ENCODE measurements around the gene TBX4. TPM values are rescaled to one million over a fixed set of nuclear protein-coding genes. Genes with fewer than 3 reads are reported as not detected.

Gene TBX4
- polyA plus RNA-seq, 1 donor (not counting 4 experiments of a cell fraction or from before 2014, with no cell fraction given), result 0.04 TPM

DNA sequence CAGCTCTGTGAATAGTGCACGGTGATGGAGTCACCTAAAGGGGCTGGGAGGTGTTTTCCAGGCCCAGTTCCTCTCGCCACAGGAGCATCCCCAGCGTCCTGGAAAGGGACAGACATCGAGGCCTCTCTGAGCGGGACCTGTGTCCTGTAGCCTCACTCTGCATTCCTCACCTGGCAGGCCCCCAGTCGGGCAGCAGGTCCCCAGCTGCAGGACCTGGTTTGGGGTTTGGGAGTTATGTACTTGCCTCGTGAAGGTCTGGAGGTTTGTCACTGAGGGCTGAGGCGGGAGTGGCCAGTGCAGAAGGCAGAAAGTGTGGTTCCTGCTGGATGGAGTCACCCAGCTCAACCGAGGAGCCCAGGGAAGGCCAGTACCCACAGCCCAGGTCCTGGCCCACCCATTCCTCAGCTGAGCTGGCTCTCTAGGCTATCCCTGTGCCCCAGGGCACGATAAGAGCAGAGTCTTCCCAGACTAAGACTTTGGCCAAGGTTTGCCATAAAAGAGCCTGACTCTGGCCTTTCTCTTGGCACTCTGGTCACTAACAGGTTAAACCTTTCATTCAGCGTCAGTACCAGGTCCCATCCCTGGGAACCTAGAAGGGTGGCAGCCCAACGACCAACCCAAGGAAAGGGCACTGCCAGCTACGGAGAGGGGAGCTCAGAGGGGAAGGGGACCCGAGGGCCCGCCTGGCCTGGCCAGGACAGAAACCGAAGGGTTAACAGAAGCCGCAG lies 24.4 kb downstream of the TBX4 start:
- no peak for TF ChIP-seq EZH2 (IDR thresholded peaks at IDR 0.05; ENCODE audit: low read length)
- TF ChIP-seq, protein P1, sequence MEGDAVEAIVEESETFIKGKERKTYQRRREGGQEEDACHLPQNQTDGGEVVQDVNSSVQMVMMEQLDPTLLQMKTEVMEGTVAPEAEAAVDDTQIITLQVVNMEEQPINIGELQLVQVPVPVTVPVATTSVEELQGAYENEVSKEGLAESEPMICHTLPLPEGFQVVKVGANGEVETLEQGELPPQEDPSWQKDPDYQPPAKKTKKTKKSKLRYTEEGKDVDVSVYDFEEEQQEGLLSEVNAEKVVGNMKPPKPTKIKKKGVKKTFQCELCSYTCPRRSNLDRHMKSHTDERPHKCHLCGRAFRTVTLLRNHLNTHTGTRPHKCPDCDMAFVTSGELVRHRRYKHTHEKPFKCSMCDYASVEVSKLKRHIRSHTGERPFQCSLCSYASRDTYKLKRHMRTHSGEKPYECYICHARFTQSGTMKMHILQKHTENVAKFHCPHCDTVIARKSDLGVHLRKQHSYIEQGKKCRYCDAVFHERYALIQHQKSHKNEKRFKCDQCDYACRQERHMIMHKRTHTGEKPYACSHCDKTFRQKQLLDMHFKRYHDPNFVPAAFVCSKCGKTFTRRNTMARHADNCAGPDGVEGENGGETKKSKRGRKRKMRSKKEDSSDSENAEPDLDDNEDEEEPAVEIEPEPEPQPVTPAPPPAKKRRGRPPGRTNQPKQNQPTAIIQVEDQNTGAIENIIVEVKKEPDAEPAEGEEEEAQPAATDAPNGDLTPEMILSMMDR (optimal IDR thresholded peaks at IDR 0.05 in 1 of 3, IDR thresholded peaks at IDR 0.05 in 1 of 3, conservative IDR thresholded peaks at IDR 0.05 in 1 of 3; ENCODE audit: extremely low read depth in 1 of 3, insufficient read depth in 2 of 3, low read length in 3 of 3), result no peak
- Histone ChIP-seq H3K27me3 (ENCODE audit: control insufficient read depth, extremely low read depth, insufficient read depth, low read length) (no peaks in the 10 kb centered on the region), H4K20me1 (ENCODE audit: control insufficient read depth, extremely low read depth, insufficient read depth, low read length) (no peaks in the 10 kb centered on the region), H2AFZ (ENCODE audit: control insufficient read depth, low read length) (no peak overlapping the region), H3K4me1 (ENCODE audit: control insufficient read depth, extremely low read depth, insufficient read depth, low read length) (peaks cover 27% of the 10 kb centered on the region), H3K27ac (ENCODE audit: control insufficient read depth, insufficient read depth, low read length) (no peak overlapping the region), H3K4me3 (ENCODE audit: control insufficient read depth in 2 of 3, extremely low read depth in 1 of 3, insufficient read depth in 2 of 3, low read depth in 1 of 3, low read length in 3 of 3) (no peak overlapping the region), H3K36me3 (ENCODE audit: control insufficient read depth in 2 of 2, extremely low read depth in 1 of 2, insufficient read depth in 2 of 2, low read length in 2 of 2) (no peaks in the 10 kb centered on the region), H3K9me3 (ENCODE audit: control insufficient read depth, low read depth, low read length) (no peaks in the 10 kb centered on the region), H3K9ac (ENCODE audit: control insufficient read depth, extremely low read depth, insufficient read depth, low read length) (no peak overlapping the region), H3K9me1 (ENCODE audit: control insufficient read depth, extremely low read depth, insufficient read depth, low read length) (no peaks in the 10 kb centered on the region), H3K4me2 (ENCODE audit: control insufficient read depth, extremely low read depth, insufficient read depth, low read depth, low read length) (no peak overlapping the region), H3K79me2 (ENCODE audit: control insufficient read depth, insufficient read depth, low read length) (no peaks in the 10 kb centered on the region)
- DNase-seq (ENCODE audit: low read depth, low spot score), result no peak
- dilution Hi-C loops (cut with MboI; ENCODE audit: extremely low pct_ligation_motif_present, low sequenced_read_pairs), result no loop called here
- FAIRE-seq, result no peak

DNA sequence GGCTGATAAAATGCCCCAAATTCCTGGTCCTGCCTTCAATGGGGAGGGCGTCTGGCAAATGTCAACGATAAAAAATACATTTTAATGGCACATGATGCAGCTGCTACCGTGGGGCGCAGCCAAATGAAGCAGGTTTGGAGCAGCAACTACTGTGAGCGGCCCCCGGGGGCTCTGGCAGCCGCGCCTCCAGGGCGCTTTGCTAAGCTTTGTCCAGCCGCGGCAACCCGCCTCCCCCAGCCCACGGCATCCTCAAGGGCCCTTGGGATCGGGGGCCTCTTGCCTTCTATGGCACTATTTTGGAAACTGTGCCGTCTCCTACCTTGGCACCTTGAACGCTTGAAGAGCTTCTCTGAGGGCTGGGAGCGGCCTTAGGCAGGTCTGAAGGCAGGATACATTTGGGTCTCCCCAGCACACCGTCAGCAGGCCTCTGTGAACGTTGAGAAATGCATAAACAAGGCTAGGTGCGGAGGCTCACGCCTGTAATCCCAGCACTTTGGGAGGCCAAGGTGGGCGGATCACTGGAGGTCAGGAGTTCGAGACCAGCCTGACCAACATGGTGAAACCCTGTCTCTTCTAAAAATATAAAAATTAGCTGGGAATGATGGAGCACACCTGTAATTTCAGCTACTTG lies 25.1 kb downstream of the TBX4 start:
- Histone ChIP-seq H3K4me3 (ENCODE audit: control insufficient read depth in 2 of 3, extremely low read depth in 1 of 3, insufficient read depth in 2 of 3, low read depth in 1 of 3, low read length in 3 of 3) (no peak overlapping the region), H3K27ac (ENCODE audit: control insufficient read depth, insufficient read depth, low read length) (no peak overlapping the region), H3K79me2 (ENCODE audit: control insufficient read depth, insufficient read depth, low read length) (no peaks in the 10 kb centered on the region), H3K9me1 (ENCODE audit: control insufficient read depth, extremely low read depth, insufficient read depth, low read length) (no peaks in the 10 kb centered on the region), H3K9me3 (ENCODE audit: control insufficient read depth, low read depth, low read length) (no peaks in the 10 kb centered on the region), H3K9ac (ENCODE audit: control insufficient read depth, extremely low read depth, insufficient read depth, low read length) (no peak overlapping the region), H3K4me1 (ENCODE audit: control insufficient read depth, extremely low read depth, insufficient read depth, low read length) (peaks cover 27% of the 10 kb centered on the region), H2AFZ (ENCODE audit: control insufficient read depth, low read length) (no peak overlapping the region), H3K36me3 (ENCODE audit: control insufficient read depth in 2 of 2, extremely low read depth in 1 of 2, insufficient read depth in 2 of 2, low read length in 2 of 2) (no peaks in the 10 kb centered on the region), H3K4me2 (ENCODE audit: control insufficient read depth, extremely low read depth, insufficient read depth, low read depth, low read length) (no peak overlapping the region), H4K20me1 (ENCODE audit: control insufficient read depth, extremely low read depth, insufficient read depth, low read length) (no peaks in the 10 kb centered on the region), H3K27me3 (ENCODE audit: control insufficient read depth, extremely low read depth, insufficient read depth, low read length) (no peaks in the 10 kb centered on the region)
- DNase-seq (ENCODE audit: low read depth, low spot score) (no peak), FAIRE-seq (no peak)
- TF ChIP-seq, protein P1 (optimal IDR thresholded peaks at IDR 0.05 in 1 of 3, IDR thresholded peaks at IDR 0.05 in 1 of 3, conservative IDR thresholded peaks at IDR 0.05 in 1 of 3; ENCODE audit: extremely low read depth in 1 of 3, insufficient read depth in 2 of 3, low read length in 3 of 3), result no peak
- no peak for TF ChIP-seq EZH2 (IDR thresholded peaks at IDR 0.05; ENCODE audit: low read length)
- dilution Hi-C loops (cut with MboI; ENCODE audit: extremely low pct_ligation_motif_present, low sequenced_read_pairs), result no loop called here
